ENCODE measurements around the gene PSMB7.

PSMB7 gene

DNA sequence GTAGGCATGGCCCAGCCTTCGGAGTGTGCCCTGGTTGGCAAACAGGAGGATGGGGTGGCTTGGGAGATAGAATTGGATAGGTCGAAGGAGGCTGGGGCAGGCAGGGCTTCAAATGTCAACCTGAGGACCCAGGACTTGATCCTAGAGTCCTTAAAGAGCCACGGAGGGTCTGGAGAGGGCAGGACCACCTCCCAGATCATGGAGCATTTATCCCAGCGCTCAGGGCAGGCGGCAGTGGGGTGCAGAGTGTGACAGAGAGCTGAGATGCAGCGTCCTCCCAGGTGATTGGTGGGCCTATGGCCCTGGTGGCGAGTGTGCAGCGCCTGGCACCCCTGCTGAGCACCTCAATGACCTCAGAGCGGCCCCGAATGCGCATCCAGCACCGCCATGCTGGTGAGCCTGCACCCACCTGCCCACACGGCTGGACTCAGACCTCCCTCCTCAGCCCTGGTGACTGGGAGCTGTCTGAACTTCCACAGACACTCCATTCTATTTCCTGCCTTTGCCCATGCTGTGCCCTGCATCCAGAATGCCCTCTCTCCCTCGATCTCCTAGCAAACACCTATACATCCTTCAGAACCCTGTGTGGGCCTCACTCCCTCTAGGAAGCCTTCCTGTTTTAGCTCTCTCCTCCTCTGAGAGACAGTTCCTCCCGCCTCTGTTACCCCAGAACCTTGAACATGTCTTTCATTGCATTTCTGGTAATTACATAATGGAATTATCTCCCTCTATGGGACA, 41.3 kb upstream of the PSMB7 start:
- H3K4me3 ChIP-seq (ENCODE audit: low read depth, low read length): no peak overlapping the region
- CTCF ChIA-PET: interaction anchor here (0.9 to 1.1 kb wide), 2 partner anchors 9 to 80 kb away, joined by 3 read pairs; no protein-coding TSS in a partner anchor
- DNase-seq (ENCODE audit: low read depth, low spot score): no peak
- TF ChIP-seq CTCF (IDR thresholded peaks at IDR 0.05; ENCODE audit: insufficient read depth, low read length, missing control alignments): no peak
- POLR2A ChIA-PET: no interaction called here

DNA sequence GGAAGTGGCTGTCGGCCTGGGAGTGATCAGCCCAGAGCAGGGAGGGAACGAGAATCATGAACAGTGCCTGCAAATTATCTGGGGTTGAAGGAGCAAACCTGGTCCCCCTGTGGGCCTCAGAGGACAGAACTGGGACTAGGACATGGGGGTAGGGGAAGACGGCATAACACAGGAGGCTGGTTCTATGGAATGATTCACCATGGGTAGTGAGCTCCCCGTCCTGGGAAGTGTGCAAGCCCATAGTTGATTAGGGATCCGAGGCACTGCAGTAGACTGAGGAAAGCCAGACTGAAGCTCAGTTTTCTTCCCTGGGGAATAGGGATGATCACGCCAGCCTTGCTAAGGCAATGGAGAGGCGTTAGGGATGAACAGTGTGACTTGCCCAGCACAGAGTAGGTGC, 40.6 kb upstream of the PSMB7 start:
- no peak overlapping the region for H3K4me3 ChIP-seq (ENCODE audit: low read depth, low read length)
- DNase-seq (ENCODE audit: low read depth, low spot score): no peak
- TF ChIP-seq CTCF (IDR thresholded peaks at IDR 0.05; ENCODE audit: insufficient read depth, low read length, missing control alignments): no peak
- ChIA-PET CTCF (interaction anchor here (0.9 to 1.8 kb wide), 3 partner anchors 8 to 81 kb away, joined by 3 to 4 read pairs (median 3); no protein-coding TSS in a partner anchor), POLR2A (no interaction called here)

DNA sequence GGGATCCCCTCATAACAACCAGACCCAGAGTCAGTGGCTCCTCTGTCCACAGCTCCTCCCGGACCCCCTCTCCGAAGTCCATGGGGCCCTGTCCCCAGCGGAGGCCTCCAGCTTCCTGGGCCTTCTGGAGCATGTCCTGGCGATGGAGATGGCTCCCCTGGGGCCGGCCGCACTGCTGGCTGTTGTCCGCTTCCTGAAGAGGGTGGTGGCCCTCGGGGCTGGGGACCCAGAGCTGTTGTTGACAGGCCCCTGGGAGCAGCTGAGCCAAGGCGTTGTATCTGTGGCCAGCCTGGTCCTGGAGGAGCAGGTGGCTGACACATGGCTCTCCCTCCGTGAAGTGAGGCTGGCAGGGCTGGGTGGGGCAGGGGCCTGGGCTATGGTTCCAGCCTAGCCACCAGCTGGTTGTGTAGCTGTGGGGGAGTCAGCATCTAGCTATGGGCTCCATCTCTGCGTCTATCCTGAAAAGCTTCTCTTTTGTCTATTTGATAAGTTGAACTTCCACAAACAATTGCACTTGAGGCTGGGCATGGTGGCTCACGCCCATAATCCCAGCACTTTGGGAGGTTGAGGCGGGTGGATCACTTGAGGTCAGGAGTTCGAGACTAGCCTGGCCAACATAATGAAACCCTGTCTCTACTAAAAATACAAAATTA, 39.7 kb upstream of the PSMB7 start:
- DNase-seq (ENCODE audit: low read depth, low spot score): no peak
- POLR2A ChIA-PET: no interaction called here
- CTCF ChIA-PET: interaction anchor here (1.1 to 1.8 kb wide), 2 partner anchors 81 to 82 kb away, joined by 3 to 4 read pairs; no protein-coding TSS in a partner anchor
- no peak overlapping the region for H3K4me3 ChIP-seq (ENCODE audit: low read depth, low read length)
- TF ChIP-seq CTCF (IDR thresholded peaks at IDR 0.05; ENCODE audit: insufficient read depth, low read length, missing control alignments): no peak

- no peak for DNase-seq (ENCODE audit: low read depth, low spot score)
- H3K4me3 ChIP-seq (ENCODE audit: low read depth, low read length): no peak overlapping the region
- CTCF ChIA-PET: interaction anchor here (1.1 to 1.8 kb wide), 2 partner anchors 81 to 83 kb away, joined by 3 to 4 read pairs; no protein-coding TSS in a partner anchor
- TF ChIP-seq CTCF (IDR thresholded peaks at IDR 0.05; ENCODE audit: insufficient read depth, low read length, missing control alignments): no peak
- POLR2A ChIA-PET: no interaction called here
Observed at GRCh38 chr9:124454296-124454695, 39.1 kb upstream of the PSMB7 start.

GRCh38 chr9:124453586-124454191, 38.4 kb upstream of the PSMB7 start:
- no peak overlapping the region for H3K4me3 ChIP-seq (ENCODE audit: low read depth, low read length)
- DNase-seq (ENCODE audit: low read depth, low spot score): no peak
- TF ChIP-seq CTCF (IDR thresholded peaks at IDR 0.05; ENCODE audit: insufficient read depth, low read length, missing control alignments): no peak
- ChIA-PET POLR2A (no interaction called here), CTCF (no interaction called here)
